GM04503 (cell line): Measurements from ENCODE around the gene NUP214.
"Not testable (repeated sequence)": the region's sequence is repeated elsewhere in the genome, so short reads cannot be mapped to it uniquely, and the experiment has no call there.

Experiments
- DNase-seq: peaks from one replicate; pipeline ENCODE4 v3.0.0-alpha.2; 2012; ENCODE audit warnings: low read depth

The NUP214 gene

DNA sequence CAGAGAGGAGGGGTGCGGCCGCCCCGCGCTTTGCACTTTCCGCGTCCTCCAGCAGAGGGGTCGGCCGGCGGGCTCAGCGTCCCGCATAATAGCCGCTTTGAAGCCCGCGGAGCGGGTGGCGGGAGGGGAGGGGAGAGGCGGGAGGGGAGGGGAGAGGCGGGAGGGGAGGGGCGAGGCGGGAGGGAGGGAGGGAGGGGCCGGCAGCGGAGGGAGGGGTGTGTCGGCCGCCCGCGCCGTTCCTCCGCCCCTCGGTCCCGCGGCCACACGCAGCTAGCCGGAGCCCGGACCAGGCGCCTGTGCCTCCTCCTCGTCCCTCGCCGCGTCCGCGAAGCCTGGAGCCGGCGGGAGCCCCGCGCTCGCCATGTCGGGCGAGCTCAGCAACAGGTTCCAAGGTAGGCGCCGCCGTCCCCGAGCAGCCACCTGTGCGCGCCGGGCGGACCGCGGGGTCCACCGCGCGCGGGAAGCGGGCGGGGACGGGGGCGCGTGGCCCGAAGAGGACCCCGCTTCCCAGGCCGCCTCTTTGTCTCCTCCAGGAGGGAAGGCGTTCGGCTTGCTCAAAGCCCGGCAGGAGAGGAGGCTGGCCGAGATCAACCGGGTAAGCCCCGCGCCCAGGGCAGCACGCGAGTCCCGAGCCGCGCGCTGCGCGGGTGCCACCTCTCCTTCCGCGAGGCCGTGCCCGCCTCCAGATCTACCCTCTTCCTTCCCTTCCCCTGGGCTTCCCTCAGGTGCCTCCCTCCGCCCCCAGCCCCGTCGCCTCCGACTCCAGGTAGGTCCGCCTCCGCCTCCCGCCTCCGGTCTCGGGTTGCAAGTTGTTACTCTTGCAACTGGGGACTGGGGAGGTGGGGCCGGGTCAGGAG lies 28.9 kb upstream of the NUP214 start, which contains the start of gene AIF1L:
TSS of gene AIF1L (plus strand) at position 263 of the 857 bp plus-strand sequence. CDS start at position 362, 99 bp downstream.
- no peak for DNase-seq

DNA sequence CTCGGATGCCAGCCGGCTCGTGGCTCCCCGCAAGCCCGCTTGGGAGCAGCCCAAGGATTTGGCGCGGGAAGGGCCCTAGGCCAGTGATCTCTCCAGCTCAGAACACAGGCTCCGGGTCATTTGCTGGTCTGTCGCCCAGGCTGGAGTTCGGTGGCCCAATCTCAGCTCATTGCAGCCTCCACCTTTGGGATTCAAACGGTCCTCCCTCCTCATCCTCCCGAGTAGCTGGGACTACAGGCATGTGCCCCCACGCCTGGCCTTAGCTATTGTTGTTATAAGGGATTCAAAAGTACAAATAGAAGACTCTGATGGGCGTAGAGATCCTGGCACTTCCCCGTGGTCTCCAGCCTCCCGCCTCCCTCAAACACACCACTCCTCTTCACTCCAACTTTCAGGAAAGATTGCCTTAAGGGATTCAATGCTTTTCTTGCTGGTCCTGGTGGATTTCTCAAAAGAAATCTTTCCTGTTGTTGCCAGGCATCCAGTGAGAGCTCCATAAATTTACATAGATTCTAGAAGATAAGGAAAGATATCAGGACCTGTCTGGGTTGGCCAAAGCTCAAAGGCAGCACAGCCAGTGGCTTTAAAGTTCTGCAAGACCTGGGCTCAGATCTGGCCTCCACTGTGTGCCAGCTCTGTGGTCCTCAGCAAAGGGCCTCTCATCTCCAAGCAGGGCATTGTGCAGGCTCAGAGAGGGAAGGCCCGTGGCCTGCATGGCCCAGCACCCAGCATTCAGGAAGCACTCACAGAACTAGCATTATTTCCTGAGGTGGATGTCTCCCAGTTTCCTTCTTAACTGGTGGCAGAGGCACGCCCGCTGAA lies 28.0 kb upstream of the NUP214 start:
- no peak for DNase-seq

DNA sequence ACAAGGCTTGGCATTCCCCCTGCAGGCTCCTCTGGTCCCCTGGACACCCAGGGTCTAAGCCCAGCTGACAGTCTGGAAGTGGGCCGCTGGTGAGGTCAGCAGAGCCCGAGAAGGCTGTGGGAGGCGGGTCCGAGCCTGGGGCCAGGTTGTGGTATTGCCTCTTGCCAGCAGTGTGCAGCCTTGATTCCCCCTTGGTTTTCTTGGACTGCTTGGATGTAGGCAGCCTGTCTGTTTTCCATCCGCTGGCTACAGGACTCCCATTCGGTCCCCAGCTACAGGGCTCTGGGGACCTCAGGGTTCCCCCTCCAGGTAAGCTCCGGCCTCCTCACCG lies 27.5 kb upstream of the NUP214 start:
- DNase-seq: no peak

DNA sequence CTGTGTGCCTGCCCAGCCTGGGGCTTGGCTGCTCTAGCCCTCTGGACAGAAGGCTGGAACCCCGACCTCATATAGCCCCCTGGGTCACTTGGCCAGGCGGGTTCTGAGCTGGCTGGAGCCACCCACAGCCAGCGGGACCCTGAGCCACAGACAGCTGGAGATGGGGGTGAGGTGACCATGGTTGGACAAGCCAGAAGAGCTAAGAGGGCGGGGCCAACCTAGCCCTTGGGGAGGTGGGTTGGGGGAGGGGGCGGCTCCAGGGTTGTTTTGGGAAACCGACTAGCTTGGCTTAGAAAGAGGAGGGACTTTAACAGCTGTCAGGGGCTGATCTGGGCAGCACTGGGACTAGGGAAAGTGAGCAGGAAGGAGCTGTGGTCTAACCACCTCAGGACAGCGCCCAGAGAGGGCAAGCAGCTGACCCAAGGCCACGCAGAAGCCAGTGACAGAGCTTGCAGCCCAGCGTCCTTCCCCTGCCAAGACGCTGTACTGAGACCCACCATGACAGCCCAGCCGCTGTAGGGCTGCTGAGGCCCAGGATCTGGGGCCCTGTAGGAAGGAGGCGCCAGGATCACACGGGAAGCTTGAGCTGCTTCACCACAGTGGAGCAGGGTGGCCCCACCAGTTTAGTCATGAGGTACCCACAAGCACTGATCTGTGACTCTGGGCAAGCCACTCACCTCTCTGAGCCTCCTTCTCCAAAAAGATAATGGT lies 26.8 kb upstream of the NUP214 start:
- DNase-seq: no peak

DNA sequence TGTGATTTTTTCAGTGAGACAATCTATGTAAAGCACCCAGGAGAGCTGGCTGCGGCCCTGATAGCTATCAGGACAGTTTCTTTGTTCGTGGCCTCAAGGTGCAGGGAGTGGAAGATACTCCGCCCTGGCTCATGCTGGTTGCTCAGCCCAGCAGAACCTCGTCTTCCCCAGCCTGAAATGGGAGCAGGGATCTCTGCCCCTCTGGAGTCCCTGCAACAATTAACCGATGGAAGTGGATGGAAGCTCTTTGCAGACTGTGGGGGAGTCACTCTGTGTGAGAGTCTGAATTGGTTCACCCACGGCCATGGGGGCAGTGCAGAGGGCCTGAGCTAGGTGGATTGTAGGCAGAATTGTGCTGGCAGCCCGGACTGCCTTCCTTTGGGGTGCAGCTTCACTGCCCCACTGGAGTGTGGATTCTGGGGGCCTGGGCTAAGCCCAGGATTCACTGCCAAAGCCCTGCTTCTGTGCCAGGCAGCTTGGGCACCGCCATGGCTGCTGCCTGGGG lies 26.2 kb upstream of the NUP214 start:
- DNase-seq: no peak

DNA sequence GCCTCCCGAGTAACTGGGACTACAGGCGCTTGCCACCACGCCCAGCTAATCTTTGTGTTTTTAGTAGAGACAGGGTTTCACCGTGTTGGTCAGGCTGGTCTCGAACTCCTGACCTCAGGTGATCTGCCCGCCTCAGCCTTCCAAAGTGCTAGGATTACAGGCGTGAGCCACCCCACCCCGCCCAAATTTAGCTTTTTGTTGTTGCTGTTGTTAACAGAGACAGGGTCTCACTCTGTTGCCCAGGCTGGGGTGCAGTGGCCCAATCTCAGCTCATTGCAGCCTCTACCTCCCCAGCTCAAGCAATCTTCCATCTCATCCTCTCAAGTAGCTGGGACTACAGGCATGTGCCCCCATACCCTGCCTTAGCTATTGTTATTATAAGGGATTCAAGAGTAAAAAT lies 25.5 kb upstream of the NUP214 start:
- DNase-seq: not testable (repeated sequence)

DNA sequence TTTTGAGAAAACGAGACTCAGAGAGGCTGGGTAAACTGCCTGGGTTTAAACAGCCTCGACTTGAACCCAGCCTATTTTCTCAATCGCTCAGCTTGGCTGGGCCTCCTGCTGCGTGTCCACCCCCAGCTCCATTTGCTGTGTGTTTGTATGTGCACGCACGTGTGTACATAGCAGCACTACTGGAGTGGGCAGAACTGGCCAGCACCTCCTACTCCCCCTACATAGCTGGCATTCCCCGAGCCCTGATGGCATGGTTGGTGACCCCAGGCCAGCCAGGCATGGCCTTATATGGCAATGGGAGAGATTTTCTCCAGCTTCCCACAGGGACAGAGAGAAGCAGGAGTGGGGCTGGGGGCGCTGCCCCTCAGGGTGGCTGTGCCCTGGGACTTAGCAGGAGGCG lies 24.9 kb upstream of the NUP214 start:
- no peak for DNase-seq

DNA sequence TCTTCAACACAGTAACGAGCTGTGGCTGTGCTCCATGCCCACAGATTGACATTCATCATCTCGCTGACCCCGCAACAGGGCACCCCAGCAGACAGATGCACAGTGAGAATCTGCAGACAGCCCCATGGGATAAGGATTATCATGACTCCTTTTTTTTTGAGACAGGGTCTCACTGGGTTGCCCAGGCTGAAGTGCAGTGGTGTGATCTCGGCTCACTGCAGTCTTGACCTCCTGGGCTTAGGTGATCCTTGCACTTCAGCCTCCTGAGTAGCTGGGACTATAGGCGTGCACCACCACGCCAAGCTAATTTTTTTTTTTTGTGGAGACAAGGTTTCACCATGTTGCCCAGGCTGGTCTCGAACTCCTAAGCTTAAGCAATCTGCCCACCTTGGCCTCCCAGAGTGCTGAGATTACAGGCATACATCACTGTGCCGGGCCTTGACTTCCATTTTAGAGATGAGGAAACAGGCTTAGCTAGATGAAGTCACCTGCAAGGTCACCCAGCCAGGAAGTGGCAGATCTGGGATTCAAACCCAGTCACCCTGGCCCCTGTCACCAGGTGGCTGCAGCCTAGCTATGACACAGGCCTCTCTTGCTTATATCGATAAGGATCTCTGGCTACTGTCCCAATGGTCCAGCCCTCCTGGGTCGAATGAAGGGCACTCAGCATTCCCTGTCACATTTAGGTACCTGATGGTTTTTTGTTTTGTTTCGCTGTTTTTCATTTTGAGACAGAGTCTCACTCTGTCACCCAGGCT lies 24.0 kb upstream of the NUP214 start:
- no peak for DNase-seq

DNA sequence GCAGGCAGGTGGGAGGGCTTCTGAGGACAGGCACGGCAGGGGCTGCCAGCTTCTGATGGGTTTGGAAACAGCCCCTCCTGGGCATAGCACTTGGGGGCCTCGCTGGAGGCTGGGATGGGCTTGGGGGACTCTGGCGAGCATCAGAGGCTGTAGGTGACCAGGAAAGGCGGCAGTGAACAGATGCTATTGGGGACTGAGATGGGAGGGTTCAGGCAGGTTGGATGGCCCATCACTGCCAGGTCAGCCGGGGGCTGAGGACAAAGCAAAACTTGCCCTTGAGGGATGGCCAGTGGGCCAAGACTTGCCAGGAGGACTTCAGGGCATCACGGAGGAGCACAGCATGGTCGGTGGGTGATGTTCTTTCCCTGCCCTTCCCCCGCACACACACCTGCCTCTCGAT lies 22.4 kb upstream of the NUP214 start:
- DNase-seq: no peak

DNA sequence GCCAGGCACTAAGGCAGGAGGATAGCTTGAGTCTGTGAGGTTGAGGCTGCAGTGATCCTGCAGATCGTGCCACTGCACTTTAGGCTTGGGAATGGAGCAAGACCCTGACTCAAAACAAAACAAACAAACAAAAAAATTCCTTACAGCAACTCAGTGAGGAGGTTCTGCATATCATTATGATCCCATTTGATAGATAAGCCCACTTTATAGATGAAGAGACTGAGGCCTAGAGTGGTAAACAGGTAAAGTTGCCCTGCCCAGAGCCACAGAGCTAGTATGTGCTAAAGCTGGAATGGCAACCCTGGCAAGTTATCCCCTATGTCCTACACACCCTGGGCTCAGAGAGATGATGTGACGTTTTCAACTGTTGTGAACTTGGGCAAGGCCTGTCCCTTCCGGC lies 21.9 kb upstream of the NUP214 start:
- no peak for DNase-seq

DNA sequence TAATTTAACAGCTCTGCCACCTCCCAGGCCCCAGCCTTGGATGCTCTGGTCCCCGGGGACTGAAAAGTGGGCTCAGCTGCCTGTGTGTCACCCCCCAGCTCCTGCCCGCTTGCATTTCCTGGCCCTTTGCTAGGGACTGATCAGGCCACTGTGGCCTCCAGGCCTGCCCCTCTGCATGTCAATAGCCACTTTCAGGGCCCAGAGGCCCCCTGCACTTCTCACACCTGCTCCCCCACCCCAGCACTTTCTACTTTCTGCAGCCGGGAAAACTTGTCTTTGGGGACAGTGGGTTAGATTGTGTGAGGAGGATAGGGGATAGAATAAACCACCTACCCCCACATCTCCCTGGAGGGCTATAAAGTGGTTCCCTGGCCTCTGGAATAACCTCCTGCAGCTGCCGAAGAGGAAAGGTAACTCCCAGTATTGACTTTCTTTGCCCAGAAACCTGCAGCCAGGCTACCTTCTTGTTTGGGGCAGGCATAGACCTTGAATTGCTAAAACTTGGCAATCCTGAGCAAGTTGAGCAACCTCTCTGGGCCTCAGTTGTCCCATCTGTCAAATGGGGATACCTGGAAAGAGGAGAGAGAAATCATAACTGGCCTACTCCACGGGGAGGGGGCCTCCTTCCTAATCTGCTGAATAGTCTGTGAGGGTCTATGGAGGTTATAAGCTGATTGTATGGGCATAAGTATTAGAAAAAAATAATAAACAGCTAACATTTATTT lies 21.2 kb upstream of the NUP214 start:
- DNase-seq: no peak

DNA sequence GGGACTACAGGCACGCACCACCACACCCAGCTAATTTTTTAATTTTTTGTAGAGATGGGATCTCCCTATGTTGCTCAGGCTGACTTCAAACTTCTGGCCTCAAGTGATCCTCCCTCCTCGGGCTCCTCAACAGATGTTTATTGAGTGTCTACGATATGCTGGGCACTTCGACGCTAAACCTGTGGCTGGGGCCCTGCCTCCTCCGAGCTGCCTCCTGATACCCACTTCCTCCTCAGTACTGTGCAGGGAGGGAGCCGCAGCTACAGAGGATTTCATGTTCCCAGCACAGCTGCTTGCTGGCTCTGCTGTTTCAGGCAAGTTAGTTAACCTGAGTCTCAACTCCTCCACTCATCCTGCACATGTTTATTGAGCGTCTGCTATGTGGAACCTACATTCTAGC lies 19.4 kb upstream of the NUP214 start:
- DNase-seq: no peak

DNA sequence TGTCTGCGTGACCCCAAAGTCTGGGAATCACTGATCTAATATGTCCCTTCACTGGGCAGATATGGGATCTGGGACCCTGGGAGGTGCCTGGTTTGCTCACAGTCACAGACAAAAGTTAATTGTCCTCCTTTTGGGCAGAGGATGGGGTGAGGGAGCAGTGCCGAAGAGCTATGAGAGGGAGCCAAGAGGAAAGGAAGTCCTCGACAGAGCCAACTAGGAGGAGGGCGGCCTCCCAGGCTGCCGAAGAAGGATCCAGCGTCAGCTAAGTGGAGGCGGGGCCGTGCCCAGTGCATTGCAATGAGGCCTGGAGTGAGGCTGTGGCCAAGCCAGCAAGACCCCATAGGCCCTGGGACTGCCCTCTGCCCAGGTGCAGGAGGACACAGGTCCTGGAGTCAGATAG lies 17.6 kb upstream of the NUP214 start:
- DNase-seq: no peak

DNA sequence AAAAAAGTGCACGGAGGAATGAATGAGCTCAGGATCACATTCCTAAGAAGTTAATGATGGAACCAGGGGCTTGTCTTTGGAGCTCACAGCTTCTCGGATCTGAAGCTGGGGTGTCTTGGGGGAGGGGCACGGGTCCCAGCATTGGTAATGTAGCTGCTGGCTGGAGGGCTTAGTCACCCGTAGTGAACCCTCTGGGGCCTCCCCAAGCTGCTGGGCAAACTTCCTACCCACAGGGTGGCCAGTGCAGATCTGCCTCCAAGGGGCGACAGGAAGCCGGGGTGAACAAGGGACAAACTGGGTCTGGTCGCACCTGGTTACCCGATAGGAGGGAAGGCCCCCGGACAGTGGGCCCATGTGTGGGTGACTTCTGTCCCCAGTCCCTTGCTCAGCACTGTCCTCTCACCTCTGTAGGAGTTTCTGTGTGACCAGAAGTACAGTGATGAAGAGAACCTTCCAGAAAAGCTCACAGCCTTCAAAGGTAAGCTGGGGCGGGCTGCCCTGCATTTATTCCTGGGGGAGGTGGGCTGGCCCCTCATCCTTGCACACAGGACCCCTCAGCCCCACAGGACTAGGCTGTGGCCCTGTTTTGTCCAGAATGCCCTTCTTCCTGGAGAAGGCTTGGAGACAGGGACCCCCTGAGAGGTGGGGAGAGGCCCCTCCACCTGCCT lies 14.1 kb upstream of the NUP214 start:
- DNase-seq: no peak

DNA sequence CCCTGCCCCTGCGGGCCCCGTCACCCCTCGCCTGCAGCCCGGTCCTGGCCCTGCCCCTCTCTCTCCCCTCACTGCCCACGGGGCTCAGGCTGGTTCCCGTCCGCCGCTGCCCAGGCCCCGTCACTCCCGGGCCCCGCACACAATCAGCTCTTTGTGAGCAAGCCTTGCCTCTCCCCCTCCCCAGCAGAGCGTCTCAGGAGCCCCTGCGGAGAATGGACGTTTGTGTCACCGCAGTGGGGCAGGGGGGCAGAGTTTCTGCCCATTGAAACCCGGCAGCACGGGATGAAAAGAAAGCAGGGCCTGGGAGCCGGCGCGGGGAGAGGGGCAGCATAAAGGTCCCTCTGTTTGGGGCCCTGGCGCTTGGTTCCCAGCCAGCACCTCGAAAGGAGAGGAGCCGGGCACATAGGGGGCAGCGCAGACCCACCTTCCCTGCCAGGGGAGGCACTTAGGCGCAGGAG lies 13.5 kb upstream of the NUP214 start:
- DNase-seq: no peak

DNA sequence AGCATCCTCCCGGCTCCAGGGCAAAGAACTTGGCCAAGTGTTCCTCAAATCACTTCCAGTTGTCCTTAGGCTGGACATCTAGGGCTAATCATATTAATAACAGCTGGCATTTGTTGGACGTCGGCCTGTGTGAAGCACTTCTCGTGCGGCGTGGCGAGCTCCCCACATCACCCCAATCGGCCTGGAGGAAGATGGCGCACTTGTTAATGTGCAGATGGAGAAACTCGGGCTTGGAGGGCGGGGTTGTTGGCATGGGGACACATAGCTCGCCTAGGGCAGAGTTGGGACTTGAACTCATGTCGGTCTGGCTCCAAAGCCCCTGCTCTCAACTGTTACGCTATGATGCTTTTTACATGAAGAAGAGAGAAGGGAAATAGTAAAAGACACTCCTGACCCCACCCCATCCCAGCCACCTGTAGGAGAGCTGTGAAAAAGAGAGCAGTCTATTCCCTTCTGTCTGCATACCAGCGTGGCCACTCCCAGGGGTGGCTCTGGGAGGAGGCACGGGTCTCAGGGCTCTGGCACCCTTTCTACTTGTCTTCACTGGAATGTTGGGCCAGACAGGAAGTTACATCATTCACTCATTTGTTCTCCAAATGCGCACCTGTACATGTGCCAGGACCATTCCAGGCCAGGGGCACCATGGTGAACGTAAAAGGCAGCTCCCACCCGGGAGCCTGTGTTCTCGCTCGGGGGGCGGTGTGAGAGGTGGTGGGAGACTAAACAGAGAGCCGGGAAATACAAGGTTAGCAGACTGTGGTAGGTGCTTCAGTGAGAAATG lies 12.8 kb upstream of the NUP214 start:
- DNase-seq: no peak

DNA sequence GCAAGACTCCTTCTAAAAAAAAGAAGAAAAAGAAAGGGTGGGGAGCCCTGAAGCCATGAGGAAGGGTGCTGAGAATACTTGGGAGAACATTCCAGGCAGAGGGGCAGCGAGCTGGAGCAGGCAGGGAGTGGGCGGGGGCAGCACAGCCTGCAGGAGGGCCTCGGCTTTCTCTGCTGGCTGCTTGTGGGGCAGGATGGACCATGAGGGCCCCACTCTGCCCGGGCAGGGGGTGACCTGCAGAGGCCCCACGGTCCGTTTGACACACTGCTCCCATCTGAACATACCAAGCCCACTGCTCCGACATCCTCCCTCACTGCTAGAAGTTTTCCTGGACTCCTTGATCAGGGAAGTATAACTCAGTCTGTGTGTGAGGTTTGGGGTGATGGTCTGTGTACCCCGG lies 11.7 kb upstream of the NUP214 start:
- DNase-seq: no peak

DNA sequence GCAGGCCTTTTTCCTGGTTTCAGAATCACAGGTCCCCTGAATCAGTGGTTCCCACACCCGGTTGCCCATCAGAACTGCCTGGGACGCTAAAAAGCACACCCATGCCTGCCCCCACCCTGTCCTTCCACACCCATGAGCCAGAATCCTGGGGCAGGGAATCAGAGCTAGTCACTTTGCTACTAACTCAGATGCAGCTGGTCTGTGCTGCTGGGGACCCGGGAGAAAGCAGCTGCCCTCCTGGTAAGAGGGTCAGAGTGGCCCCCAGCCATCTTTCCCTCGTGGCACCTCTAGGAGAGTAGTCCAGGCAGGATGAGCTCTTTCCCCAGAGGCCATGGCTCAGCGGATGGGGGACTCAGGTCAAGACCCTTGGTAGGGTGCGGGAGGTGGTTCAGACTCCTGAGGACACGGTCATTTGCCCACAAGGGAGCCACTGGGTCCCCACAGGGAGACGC lies 11.3 kb upstream of the NUP214 start:
- no peak for DNase-seq

DNA sequence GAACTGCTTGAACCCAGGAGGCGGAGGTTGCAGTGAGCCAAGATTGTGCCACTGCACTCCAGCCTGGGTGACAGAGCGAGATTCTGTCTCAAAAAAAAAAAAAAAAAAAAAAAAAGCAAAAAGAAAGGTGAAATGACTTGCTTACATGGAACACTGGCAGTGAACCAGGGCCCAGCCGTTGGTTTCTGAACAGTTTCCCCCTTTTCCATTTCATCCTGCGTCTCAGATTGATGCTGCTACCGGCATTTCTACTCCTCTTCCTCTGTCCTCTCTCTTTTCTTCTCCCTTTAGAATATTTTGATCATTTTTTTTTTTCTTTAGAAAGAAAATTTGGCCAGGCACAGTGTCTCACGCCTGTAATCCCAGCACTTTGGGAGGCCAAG lies 10.0 kb upstream of the NUP214 start:
- DNase-seq: not testable (repeated sequence)
